WTC11 (cell line): ENCODE data around the gene SIPA1L3. TPM values are rescaled to one million over a fixed set of nuclear protein-coding genes. Genes with fewer than 3 reads are reported as not detected.
"Not testable (repeated sequence)": the region's sequence is repeated elsewhere in the genome, so short reads cannot be mapped to it uniquely, and the experiment has no call there.

Source experiments
- ATAC-seq: fragments of 200-7000 bp; cut with Tn5 transposase; 2 replicates; pipeline ENCODE4 v1.10.0; 2021; ENCODE audit warnings: mild to moderate bottlenecking, moderate library complexity
- CTCF ChIA-PET: fragments of 300-600 bp; sonication (Branson Sonifier 250); formaldehyde crosslinking; loops from one replicate; lab custom pipeline; 2021; ENCODE audit warnings: antibody characterized with exemption; lab: Charles Lee
- POLR2A ChIA-PET: fragments of 350-600 bp; sonication (Branson Sonifier 250); formaldehyde crosslinking; loops from one replicate; lab custom pipeline; 2021; ENCODE audit warnings: antibody characterized with exemption; lab: Charles Lee
- DNase-seq: peaks from one replicate; pipeline ENCODE4 v3.0.0; 2021; ENCODE audit warnings: low spot score
- H3K27ac Mint-ChIP-seq: 2 replicates; pipeline ENCODE4 v1.8.0; 2021; ENCODE audit warnings: mixed read lengths
- H3K27me3 Mint-ChIP-seq: 2 replicates; pipeline ENCODE4 v1.8.0; 2021; ENCODE audit warnings: low read depth, mild to moderate bottlenecking, moderate library complexity, mixed read lengths
- H3K36me3 Mint-ChIP-seq: 2 replicates; pipeline ENCODE4 v1.8.0; 2021; ENCODE audit warnings: mixed read lengths
- H3K4me1 Mint-ChIP-seq: 2 replicates; pipeline ENCODE4 v1.8.0; 2022; ENCODE audit warnings: mixed read lengths
- H3K4me3 Mint-ChIP-seq: 2 replicates; pipeline ENCODE4 v1.8.0; 2021; ENCODE audit warnings: mild to moderate bottlenecking, moderate library complexity, mixed read lengths
- H3K9me3 Mint-ChIP-seq: 2 replicates; pipeline ENCODE4 v1.8.0; 2021; ENCODE audit warnings: mixed read lengths
- ATF2 ChIP-seq: sonication (generic); formaldehyde crosslinking; IDR thresholded peaks from 2 replicates; pipeline ENCODE4 v1.8.1; 2022; ENCODE audit warnings: low read depth, missing genetic modification reagents, borderline replicate concordance
- ATF6 ChIP-seq: sonication (generic); formaldehyde crosslinking; IDR thresholded peaks from 2 replicates; pipeline ENCODE4 v1.8.1; 2023; ENCODE audit warnings: mild to moderate bottlenecking, missing genetic modification reagents
- CBFB ChIP-seq: sonication (generic); formaldehyde crosslinking; IDR thresholded peaks from 2 replicates; pipeline ENCODE4 v1.8.1; 2022; ENCODE audit warnings: mild to moderate bottlenecking, low read depth, missing genetic modification reagents
- CREM ChIP-seq: sonication (generic); formaldehyde crosslinking; IDR thresholded peaks from 2 replicates; pipeline ENCODE4 v1.8.1; 2022; ENCODE audit warnings: mild to moderate bottlenecking, missing genetic modification reagents, moderate library complexity
- FOXP1 ChIP-seq: sonication (generic); formaldehyde crosslinking; IDR thresholded peaks from 2 replicates; pipeline ENCODE4 v1.8.0; 2022; ENCODE audit warnings: missing genetic modification reagents, mild to moderate bottlenecking, moderate library complexity, borderline replicate concordance
- GTF2I ChIP-seq: fragments of 250-450 bp; sonication (Bioruptor Pico); conservative IDR thresholded peaks from 2 replicates; pipeline ENCODE4 v1.4.0; 2021; ENCODE audit warnings: mild to moderate bottlenecking
- MXD4 ChIP-seq: fragments of 250-450 bp; sonication (Bioruptor Pico); IDR thresholded peaks from 2 replicates; pipeline ENCODE4 v1.8.0; 2021; ENCODE audit warnings: mild to moderate bottlenecking, moderate library complexity, borderline replicate concordance
- NFE2L1 ChIP-seq: sonication (generic); formaldehyde crosslinking; IDR thresholded peaks from 2 replicates; pipeline ENCODE4 v1.8.1; 2023; ENCODE audit warnings: missing genetic modification reagents
- NFYB ChIP-seq: sonication (generic); formaldehyde crosslinking; conservative IDR thresholded peaks from 2 replicates; pipeline ENCODE4 v1.8.0; 2022; ENCODE audit warnings: low read depth, missing genetic modification reagents
- NR3C1 ChIP-seq: sonication (generic); formaldehyde crosslinking; conservative IDR thresholded peaks from 2 replicates; pipeline ENCODE4 v1.8.1; 2023; ENCODE audit warnings: low read depth, mild to moderate bottlenecking, missing genetic modification reagents
- OVOL2 ChIP-seq: fragments of 250-450 bp; sonication (Bioruptor Pico); IDR thresholded peaks from 2 replicates; pipeline ENCODE4 v1.9.0; 2021; ENCODE audit warnings: mild to moderate bottlenecking, borderline replicate concordance
- SMAD4 ChIP-seq: sonication (generic); formaldehyde crosslinking; IDR thresholded peaks from 2 replicates; pipeline ENCODE4 v1.8.0; 2022; ENCODE audit warnings: mild to moderate bottlenecking, missing genetic modification reagents
- TCF7 ChIP-seq: sonication (generic); formaldehyde crosslinking; IDR thresholded peaks from 2 replicates; pipeline ENCODE4 v1.8.0; 2022; ENCODE audit warnings: mild to moderate bottlenecking, low read depth, missing genetic modification reagents, moderate library complexity
- TEAD1 ChIP-seq: sonication (generic); formaldehyde crosslinking; IDR thresholded peaks from 2 replicates; pipeline ENCODE4 v1.8.0; 2022; ENCODE audit warnings: mild to moderate bottlenecking, missing genetic modification reagents
- TEAD4 ChIP-seq: sonication (generic); formaldehyde crosslinking; IDR thresholded peaks from 2 replicates; pipeline ENCODE4 v1.8.0; 2022; ENCODE audit warnings: mild to moderate bottlenecking, missing genetic modification reagents
- USF1 ChIP-seq: sonication (generic); formaldehyde crosslinking; IDR thresholded peaks from 2 replicates; pipeline ENCODE4 v1.8.0; 2022; ENCODE audit warnings: mild to moderate bottlenecking, missing genetic modification reagents
- ZNF396 ChIP-seq: fragments of 250-450 bp; sonication (Bioruptor Pico); IDR thresholded peaks from 2 replicates; pipeline ENCODE4 v1.8.0; 2021; ENCODE audit warnings: mild to moderate bottlenecking, moderate library complexity, borderline replicate concordance
- total RNA-seq: library from RNA; stranded (reverse); gene quantifications from 3 replicates; pipeline ENCODE4 v1.2.3, GENCODE V29; 2021

Gene SIPA1L3
- total RNA-seq, 1 experiment from 2014 or later: 41.5 TPM

GRCh38 chr19:38064661-38065425 lies 157.8 kb downstream of the SIPA1L3 start:
- Mint-ChIP-seq H3K36me3 (no peaks in the 10 kb centered on the region), H3K27ac (no peak overlapping the region), H3K9me3 (no peaks in the 10 kb centered on the region), H3K27me3 (no peaks in the 10 kb centered on the region), H3K4me3 (no peak overlapping the region), H3K4me1 (peaks cover 6% of the 10 kb centered on the region)
- TF ChIP-seq ATF6: no peak
- CTCF ChIA-PET: interaction anchor here (0.7 to 2.4 kb wide), 5 partner anchors 10 to 338 kb away, joined by 3 to 13 read pairs (median 3); partner anchors contain the start of gene FAM98C
- no peak for DNase-seq
- ATAC-seq: no peak
- POLR2A ChIA-PET: interaction anchor here (0.7 kb wide), 1 partner anchor 19 kb away, joined by 5 read pairs; no protein-coding TSS in a partner anchor

- peaks cover 11% of the 10 kb centered on the region for H3K4me1 Mint-ChIP-seq
- CTCF ChIA-PET: interaction anchor here (1.6 to 2.4 kb wide), 3 partner anchors 77 to 169 kb away, joined by 3 to 13 read pairs (median 4); no protein-coding TSS in a partner anchor
- ATAC-seq, POLR2A ChIA-PET, H3K27ac Mint-ChIP-seq, H3K9me3 Mint-ChIP-seq, H3K36me3 Mint-ChIP-seq, H3K4me3 Mint-ChIP-seq, DNase-seq, H3K27me3 Mint-ChIP-seq: not testable (repeated sequence)
Observed at GRCh38 chr19:38065775-38066174, 158.8 kb downstream of the SIPA1L3 start.

- POLR2A ChIA-PET: no interaction called here
- H3K4me1 Mint-ChIP-seq: peaks cover 5% of the 10 kb centered on the region
- ATAC-seq (no peak), DNase-seq (no peak)
- TF ChIP-seq OVOL2 (no peak), CREM (CRISPR knock-in tag) (no peak), TEAD4 (CRISPR knock-in tag) (no peak), ZNF396 (CRISPR knock-in tag) (no peak), CBFB (no peak)
- H3K27ac Mint-ChIP-seq: 0 out of 2 replicates have a peak overlapping the region, but pooled peaks have one; percentile 29
- CTCF ChIA-PET: interaction anchor here (1.0 to 2.3 kb wide), 2 partner anchors 23 to 166 kb away, joined by 3 to 12 read pairs; no protein-coding TSS in a partner anchor
- peaks cover 4% of the 10 kb centered on the region; the same call in 1 of the 2 replicates for H3K36me3 Mint-ChIP-seq
- no peaks in the 10 kb centered on the region for H3K27me3 Mint-ChIP-seq
- peaks cover 4% of the 10 kb centered on the region for H3K9me3 Mint-ChIP-seq
- no peak overlapping the region for H3K4me3 Mint-ChIP-seq
Observed at GRCh38 chr19:38068826-38069225, 161.8 kb downstream of the SIPA1L3 start.

GRCh38 chr19:38070573-38070972 lies 163.6 kb downstream of the SIPA1L3 start:
- 0 out of 2 replicates have a peak, but pooled peaks have one; percentile 19 for TF ChIP-seq NFE2L1 (CRISPR knock-in tag)
- no peak for TF ChIP-seq SMAD4 (CRISPR knock-in tag)
- Mint-ChIP-seq H3K9me3 (peaks cover 4% of the 10 kb centered on the region), H3K4me1 (peaks cover 9% of the 10 kb centered on the region), H3K27me3 (no peaks in the 10 kb centered on the region), H3K36me3 (peaks cover 4% of the 10 kb centered on the region; the same call in 1 of the 2 replicates), H3K27ac (peak overlapping the region; percentile 1; the same call in 1 of the 2 replicates), H3K4me3 (no peak overlapping the region)
- ChIA-PET CTCF (interaction anchor here (2.3 kb wide), 1 partner anchor 168 kb away, joined by 12 read pairs; no protein-coding TSS in a partner anchor), POLR2A (no interaction called here)
- DNase-seq (no peak), ATAC-seq (no peak)

- POLR2A ChIA-PET, H3K27me3 Mint-ChIP-seq, ATAC-seq, CTCF ChIA-PET, H3K4me1 Mint-ChIP-seq, H3K27ac Mint-ChIP-seq, H3K36me3 Mint-ChIP-seq, DNase-seq, H3K4me3 Mint-ChIP-seq, H3K9me3 Mint-ChIP-seq: not testable (repeated sequence)
Observed at GRCh38 chr19:38071054-38071453, 164.0 kb downstream of the SIPA1L3 start.

- no peak for ATAC-seq
- ChIA-PET CTCF (interaction anchor here (1.7 kb wide), 1 partner anchor 169 kb away, joined by 5 read pairs; no protein-coding TSS in a partner anchor), POLR2A (no interaction called here)
- Mint-ChIP-seq H3K36me3 (peaks cover 4% of the 10 kb centered on the region; the same call in 1 of the 2 replicates), H3K4me3 (no peak overlapping the region), H3K9me3 (peaks cover 4% of the 10 kb centered on the region), H3K27me3 (no peaks in the 10 kb centered on the region), H3K4me1 (peaks cover 9% of the 10 kb centered on the region), H3K27ac (no peak overlapping the region)
- DNase-seq: no peak
- TF ChIP-seq NFYB: no peak
- no peak for TF ChIP-seq TCF7 (CRISPR knock-in tag)
- TF ChIP-seq TEAD1 (CRISPR knock-in tag): no peak
- TF ChIP-seq USF1 (CRISPR knock-in tag): no peak
- TF ChIP-seq ATF2 (CRISPR knock-in tag): no peak
- no peak for TF ChIP-seq MXD4 (CRISPR knock-in tag)
- no peak for TF ChIP-seq FOXP1 (CRISPR knock-in tag)
- TF ChIP-seq GTF2I: no peak
- no peak for TF ChIP-seq NR3C1 (CRISPR knock-in tag)
Observed at GRCh38 chr19:38071647-38072046, 164.6 kb downstream of the SIPA1L3 start.
